ENCODE data around the gene OR1F1. TPM values are rescaled to one million over a fixed set of nuclear protein-coding genes. Genes with fewer than 3 reads are reported as not detected.

OR1F1 gene
- total and polyA plus RNA-seq, 9 of the 15 experiments (the other 6 are each of a cell fraction or from before 2014, with no cell fraction given), result 0.15 to 0.61 (median 0.35) TPM; not detected in 3

DNA sequence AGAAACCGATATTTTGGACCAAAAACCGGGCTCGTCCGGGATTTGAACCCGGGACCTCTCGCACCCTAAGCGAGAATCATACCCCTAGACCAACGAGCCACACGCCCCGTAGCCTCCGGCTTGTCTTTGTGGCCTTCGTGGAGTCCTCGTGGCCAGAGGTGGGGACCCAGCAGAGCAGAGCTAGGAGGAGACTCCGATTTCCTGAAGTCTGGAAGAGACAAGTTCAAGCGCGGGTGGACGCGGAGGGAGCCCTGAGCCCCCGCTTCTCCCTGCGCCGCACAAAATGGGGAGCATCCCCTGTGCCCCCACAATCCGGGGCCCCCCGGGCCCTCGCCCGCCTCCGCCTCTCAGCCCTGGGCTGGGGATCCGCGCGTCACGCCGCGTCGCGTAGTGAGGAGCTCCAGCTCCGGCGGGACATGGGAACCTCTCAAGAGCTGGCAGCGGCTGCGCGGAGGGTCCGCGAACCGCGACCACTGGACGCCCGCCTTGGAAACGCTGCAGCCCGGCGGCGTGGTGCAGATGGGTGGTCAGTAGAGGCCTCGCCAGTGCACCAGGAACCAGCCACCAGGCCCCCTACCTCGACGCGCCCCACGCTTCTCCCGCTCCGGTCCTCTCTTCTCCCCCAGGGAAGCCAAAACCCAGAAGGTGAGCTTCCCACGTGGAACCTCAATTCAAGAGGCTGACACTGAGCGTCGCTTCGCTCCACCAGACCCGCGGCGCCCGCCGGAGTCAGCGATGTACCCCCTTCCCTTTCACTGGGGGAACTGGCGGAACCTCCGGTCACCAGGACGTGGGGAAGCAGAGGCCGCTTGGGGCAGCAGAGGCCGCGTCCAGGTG lies 5.2 kb upstream of the OR1F1 start (continued):
- TF ChIP-seq, protein P1, sequence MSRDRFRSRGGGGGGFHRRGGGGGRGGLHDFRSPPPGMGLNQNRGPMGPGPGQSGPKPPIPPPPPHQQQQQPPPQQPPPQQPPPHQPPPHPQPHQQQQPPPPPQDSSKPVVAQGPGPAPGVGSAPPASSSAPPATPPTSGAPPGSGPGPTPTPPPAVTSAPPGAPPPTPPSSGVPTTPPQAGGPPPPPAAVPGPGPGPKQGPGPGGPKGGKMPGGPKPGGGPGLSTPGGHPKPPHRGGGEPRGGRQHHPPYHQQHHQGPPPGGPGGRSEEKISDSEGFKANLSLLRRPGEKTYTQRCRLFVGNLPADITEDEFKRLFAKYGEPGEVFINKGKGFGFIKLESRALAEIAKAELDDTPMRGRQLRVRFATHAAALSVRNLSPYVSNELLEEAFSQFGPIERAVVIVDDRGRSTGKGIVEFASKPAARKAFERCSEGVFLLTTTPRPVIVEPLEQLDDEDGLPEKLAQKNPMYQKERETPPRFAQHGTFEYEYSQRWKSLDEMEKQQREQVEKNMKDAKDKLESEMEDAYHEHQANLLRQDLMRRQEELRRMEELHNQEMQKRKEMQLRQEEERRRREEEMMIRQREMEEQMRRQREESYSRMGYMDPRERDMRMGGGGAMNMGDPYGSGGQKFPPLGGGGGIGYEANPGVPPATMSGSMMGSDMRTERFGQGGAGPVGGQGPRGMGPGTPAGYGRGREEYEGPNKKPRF (IDR thresholded peaks at IDR 0.05; ENCODE audit: low read depth, low read length), result no peak
- TF ChIP-seq, protein P2, sequence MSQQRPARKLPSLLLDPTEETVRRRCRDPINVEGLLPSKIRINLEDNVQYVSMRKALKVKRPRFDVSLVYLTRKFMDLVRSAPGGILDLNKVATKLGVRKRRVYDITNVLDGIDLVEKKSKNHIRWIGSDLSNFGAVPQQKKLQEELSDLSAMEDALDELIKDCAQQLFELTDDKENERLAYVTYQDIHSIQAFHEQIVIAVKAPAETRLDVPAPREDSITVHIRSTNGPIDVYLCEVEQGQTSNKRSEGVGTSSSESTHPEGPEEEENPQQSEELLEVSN (IDR thresholded peaks at IDR 0.05; ENCODE audit: borderline replicate concordance in 1 of 2, extremely low read depth in 1 of 2, insufficient read depth in 1 of 2, insufficient read length in 1 of 2, low read depth in 1 of 2, low read length in 1 of 2, poor library complexity in 1 of 2, severe bottlenecking in 1 of 2), result peak; percentile 72 to 77
- no peak for TF ChIP-seq ETV6 (IDR thresholded peaks at IDR 0.05; ENCODE audit: borderline replicate concordance in 1 of 2, low read depth in 2 of 2, low read length in 1 of 2)
- TF ChIP-seq ETV6 (CRISPR knock-in tag; IDR thresholded peaks at IDR 0.05; ENCODE audit: borderline replicate concordance), result no peak
- TF ChIP-seq ETS2 (tag; IDR thresholded peaks at IDR 0.05; ENCODE audit: borderline replicate concordance, poor library complexity, severe bottlenecking), result no peak
- TF ChIP-seq SRSF1 (IDR thresholded peaks at IDR 0.05; ENCODE audit: low read depth, low read length), result no peak
- TF ChIP-seq, protein P3, sequence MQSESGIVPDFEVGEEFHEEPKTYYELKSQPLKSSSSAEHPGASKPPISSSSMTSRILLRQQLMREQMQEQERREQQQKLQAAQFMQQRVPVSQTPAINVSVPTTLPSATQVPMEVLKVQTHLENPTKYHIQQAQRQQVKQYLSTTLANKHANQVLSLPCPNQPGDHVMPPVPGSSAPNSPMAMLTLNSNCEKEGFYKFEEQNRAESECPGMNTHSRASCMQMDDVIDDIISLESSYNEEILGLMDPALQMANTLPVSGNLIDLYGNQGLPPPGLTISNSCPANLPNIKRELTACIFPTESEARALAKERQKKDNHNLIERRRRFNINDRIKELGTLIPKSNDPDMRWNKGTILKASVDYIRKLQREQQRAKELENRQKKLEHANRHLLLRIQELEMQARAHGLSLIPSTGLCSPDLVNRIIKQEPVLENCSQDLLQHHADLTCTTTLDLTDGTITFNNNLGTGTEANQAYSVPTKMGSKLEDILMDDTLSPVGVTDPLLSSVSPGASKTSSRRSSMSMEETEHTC (IDR thresholded peaks at IDR 0.05), result no peak
- no peak for TF ChIP-seq ZNF830 (CRISPR knock-in tag; IDR thresholded peaks at IDR 0.05)
- no peak for TF ChIP-seq SUPT5H (IDR thresholded peaks at IDR 0.05)
- peak; percentile 46; the same call in 1 of the 2 replicates for TF ChIP-seq NR3C1 (CRISPR knock-in tag; IDR thresholded peaks at IDR 0.05)
- TF ChIP-seq ELF1 (tag; IDR thresholded peaks at IDR 0.05), result peak; percentile 58
- no peak for TF ChIP-seq NR2C1 (IDR thresholded peaks at IDR 0.05)
- no peak for TF ChIP-seq NR2C1 (tag; IDR thresholded peaks at IDR 0.05)
- no peak for TF ChIP-seq ZNF408 (CRISPR knock-in tag; IDR thresholded peaks at IDR 0.05; ENCODE audit: low read depth)
- no peak for TF ChIP-seq NFE2 (IDR thresholded peaks at IDR 0.05; ENCODE audit: low read depth)
- TF ChIP-seq SIRT6 (IDR thresholded peaks at IDR 0.05; ENCODE audit: low read depth, low read length), result no peak
- no peak for TF ChIP-seq HDAC3 (IDR thresholded peaks at IDR 0.05; ENCODE audit: borderline replicate concordance, partially characterized antibody)
- TF ChIP-seq, protein P4, sequence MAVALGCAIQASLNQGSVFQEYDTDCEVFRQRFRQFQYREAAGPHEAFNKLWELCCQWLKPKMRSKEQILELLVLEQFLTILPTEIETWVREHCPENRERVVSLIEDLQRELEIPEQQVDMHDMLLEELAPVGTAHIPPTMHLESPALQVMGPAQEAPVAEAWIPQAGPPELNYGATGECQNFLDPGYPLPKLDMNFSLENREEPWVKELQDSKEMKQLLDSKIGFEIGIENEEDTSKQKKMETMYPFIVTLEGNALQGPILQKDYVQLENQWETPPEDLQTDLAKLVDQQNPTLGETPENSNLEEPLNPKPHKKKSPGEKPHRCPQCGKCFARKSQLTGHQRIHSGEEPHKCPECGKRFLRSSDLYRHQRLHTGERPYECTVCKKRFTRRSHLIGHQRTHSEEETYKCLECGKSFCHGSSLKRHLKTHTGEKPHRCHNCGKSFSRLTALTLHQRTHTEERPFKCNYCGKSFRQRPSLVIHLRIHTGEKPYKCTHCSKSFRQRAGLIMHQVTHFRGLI (CRISPR knock-in tag; IDR thresholded peaks at IDR 0.05), result no peak
- TF ChIP-seq STAG1 (CRISPR knock-in tag; IDR thresholded peaks at IDR 0.05; ENCODE audit: borderline replicate concordance), result no peak
- TF ChIP-seq TOE1 (IDR thresholded peaks at IDR 0.05; ENCODE audit: borderline replicate concordance), result no peak
- no peak for TF ChIP-seq TOE1 (CRISPR knock-in tag; IDR thresholded peaks at IDR 0.05; ENCODE audit: borderline replicate concordance, low read depth)
- no peak for TF ChIP-seq ZNF12 (CRISPR knock-in tag; IDR thresholded peaks at IDR 0.05)
